Naive thymus-derived CD4-positive, alpha-beta T cell (primary cell): ENCODE measurements around the gene KRT222. TPM values are rescaled to one million over a fixed set of nuclear protein-coding genes. Genes with fewer than 3 reads are reported as not detected.

Experiments
- ATAC-seq: fragments of 150-1000 bp; cut with Tn5 transposase; 2 replicates; pipeline ENCODE4 v1.10.0; 2021; ENCODE audit warnings: mild to moderate bottlenecking, moderate library complexity
- CTCF ChIA-PET: fragments of 350-600 bp; sonication (Branson Sonifier 250); formaldehyde crosslinking; loops from one replicate; lab custom pipeline; 2021; ENCODE audit warnings: antibody characterized with exemption; lab: Charles Lee
- POLR2A ChIA-PET: fragments of 350-600 bp; sonication (Branson Sonifier 250); formaldehyde crosslinking; loops from one replicate; lab custom pipeline; 2021; ENCODE audit warnings: antibody characterized with exemption, inconsistent platforms; lab: Charles Lee
- DNase-seq, 9 donors: peaks; one replicate each; pipeline versions ENCODE4 v3.0.0 to v3.0.0-alpha.2; 2020 to 2022; ENCODE audit warnings: mixed read lengths in 1 of 9
- H3K27ac ChIP-seq: one replicate; pipeline ENCODE4 v1.7.0; 2013; ENCODE audit warnings: mild to moderate bottlenecking, low read depth, low read length, moderate library complexity
- H3K27me3 ChIP-seq, 2 donors: one replicate each; pipeline ENCODE4 v1.7.0; 2013; ENCODE audit warnings: low read length in 2 of 2, mild to moderate bottlenecking in 2 of 2, moderate library complexity in 2 of 2; ENCODE audit not compliant: control insufficient read depth in 2 of 2, insufficient read depth in 2 of 2
- H3K36me3 ChIP-seq, 3 experiments: 1 replicate in 2 of 3; 2 replicates in 1 of 3; pipeline ENCODE4 v1.7.0; 2013; ENCODE audit warnings: low read length in 3 of 3, mild to moderate bottlenecking in 3 of 3, moderate library complexity in 1 of 3; ENCODE audit not compliant: insufficient read depth in 3 of 3, control insufficient read depth in 2 of 3
- H3K4me1 ChIP-seq, 2 donors: one replicate each; pipeline ENCODE4 v1.7.0; 2013; ENCODE audit warnings: low read length in 2 of 2, mild to moderate bottlenecking in 2 of 2, moderate library complexity in 1 of 2; ENCODE audit not compliant: control insufficient read depth in 2 of 2, insufficient read depth in 2 of 2
- H3K4me3 ChIP-seq: 2 replicates; pipeline ENCODE4 v1.7.0; 2013; ENCODE audit warnings: mild to moderate bottlenecking, low read length
- H3K9me3 ChIP-seq, 3 experiments: 1 replicate in 2 of 3; 2 replicates in 1 of 3; pipeline ENCODE4 v1.7.0; 2013; ENCODE audit warnings: low read length in 3 of 3; ENCODE audit not compliant: control insufficient read depth in 2 of 3
- H3K27ac Mint-ChIP-seq, 9 donors: one replicate each; pipeline ENCODE4 v1.8.0; 2020 to 2022; ENCODE audit warnings: mixed read lengths in 9 of 9, mild to moderate bottlenecking in 8 of 9, moderate library complexity in 5 of 9, inconsistent platforms in 2 of 9
- H3K27me3 Mint-ChIP-seq, 5 donors: one replicate each; pipeline ENCODE4 v1.8.0; 2021 to 2022; ENCODE audit warnings: mixed read lengths in 5 of 5, mild to moderate bottlenecking in 1 of 5
- H3K36me3 Mint-ChIP-seq, 5 donors: one replicate each; pipeline ENCODE4 v1.8.0; 2020 to 2022; ENCODE audit warnings: mixed read lengths in 5 of 5, mild to moderate bottlenecking in 3 of 5, inconsistent platforms in 1 of 5
- H3K4me1 Mint-ChIP-seq, 7 donors: one replicate each; pipeline ENCODE4 v1.8.0; 2020 to 2022; ENCODE audit warnings: mixed read lengths in 7 of 7, mild to moderate bottlenecking in 3 of 7, inconsistent platforms in 1 of 7
- H3K4me3 Mint-ChIP-seq, 10 donors: one replicate each; pipeline ENCODE4 v1.8.0; 2020 to 2022; ENCODE audit warnings: mild to moderate bottlenecking in 10 of 10, mixed read lengths in 10 of 10, moderate library complexity in 6 of 10, inconsistent platforms in 2 of 10
- H3K9me3 Mint-ChIP-seq, 11 donors: one replicate each; pipeline ENCODE4 v1.8.0; 2020 to 2022; ENCODE audit warnings: mixed read lengths in 11 of 11, mild to moderate bottlenecking in 4 of 11, inconsistent platforms in 1 of 11, moderate library complexity in 1 of 11
- intact Hi-C, 2 donors: fragments of 100-400 bp; cut with micrococcal nuclease; formaldehyde crosslinking; loops; one replicate each; pipeline ENCODE4 v1.15.1; 2023
- polyA plus RNA-seq, 2 donors: library from polyadenylated mRNA; unstranded; fragments of 300-500 nt; fragmentation: Illumina TruSeq; gene quantifications; one replicate each; pipeline ENCODE4 v1.2.3, GENCODE V29; 2021
- total RNA-seq, 6 experiments: library from RNA in 5 of 6; stranded (reverse) in 5 of 6; gene quantifications; 1 replicate in 5 of 6; 2 replicates in 1 of 6; pipeline ENCODE4 v1.2.3 and lab custom pipeline; 2021 to 2026

KRT222 gene
- total and polyA plus RNA-seq, 7 experiments from 2014 or later, result not detected

DNA sequence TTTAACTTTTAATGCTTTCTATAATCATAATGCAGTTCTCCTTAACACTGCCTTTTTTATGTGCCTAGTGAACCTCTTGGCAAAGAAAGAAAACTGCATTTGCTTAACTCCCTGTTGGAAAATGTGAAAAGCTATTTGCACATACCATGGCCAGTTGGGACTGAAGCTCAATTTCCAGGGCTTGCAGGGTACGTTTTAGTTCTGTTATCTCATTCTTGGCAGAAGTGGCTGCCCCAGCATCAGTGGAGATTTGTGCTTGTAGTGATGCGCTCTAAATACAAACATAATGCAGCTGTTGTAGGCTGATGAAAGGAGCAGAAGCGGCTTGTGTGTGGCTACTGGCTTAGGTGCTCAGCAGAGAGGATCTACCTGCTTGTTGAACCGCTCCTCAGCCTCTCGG, 34.9 kb upstream of the KRT222 start:
- ATAC-seq (no peak), DNase-seq (no peak)
- Histone ChIP-seq H3K27ac (no peak overlapping the region), H3K9me3 (no peaks in the 10 kb centered on the region), H3K4me3 (no peak overlapping the region), H3K4me1 (no peaks in the 10 kb centered on the region), H3K36me3 (no peaks in the 10 kb centered on the region), H3K27me3 (peaks cover 0 to 4% of the 10 kb centered on the region in 2 donors)
- Mint-ChIP-seq H3K4me3 (no peak overlapping the region), H3K27ac (no peak overlapping the region), H3K4me1 (no peaks in the 10 kb centered on the region), H3K9me3 (no peaks in the 10 kb centered on the region), H3K27me3 (peaks cover 8 to 55% (median 36%) of the 10 kb centered on the region in 5 donors), H3K36me3 (no peaks in the 10 kb centered on the region)
- intact Hi-C loops, result no loop called here
- POLR2A ChIA-PET, result interaction anchor here (0.6 kb wide), 1 partner anchor 492 kb away, joined by 3 read pairs; no protein-coding TSS in a partner anchor
- CTCF ChIA-PET, result interaction anchor here (0.7 kb wide), 1 partner anchor 921 kb away, joined by 4 read pairs; no protein-coding TSS in a partner anchor

DNA sequence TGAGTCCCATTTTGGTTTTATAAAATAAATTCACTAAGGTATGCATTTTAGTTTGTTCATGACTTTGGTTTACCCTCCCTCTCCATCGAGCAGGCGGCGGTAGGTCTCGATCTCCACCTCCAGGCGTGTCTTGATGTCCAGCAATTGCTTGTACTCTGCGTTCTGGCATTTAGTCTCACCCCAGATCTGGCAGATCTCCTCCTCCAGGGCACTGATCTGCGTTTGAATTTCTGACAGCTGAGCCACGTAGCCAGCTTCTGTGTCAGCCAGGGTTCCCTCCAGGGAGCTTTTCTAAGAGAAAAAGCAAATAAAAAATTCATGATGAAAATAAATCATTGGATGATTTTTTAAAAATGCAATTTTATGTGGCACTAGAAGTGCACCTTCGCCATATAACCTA, 34.4 kb upstream of the KRT222 start:
- DNase-seq (no peak), ATAC-seq (no peak)
- Mint-ChIP-seq H3K9me3 (no peaks in the 10 kb centered on the region), H3K4me3 (no peak overlapping the region), H3K27me3 (peaks cover 8 to 54% (median 32%) of the 10 kb centered on the region in 5 donors), H3K36me3 (no peaks in the 10 kb centered on the region), H3K27ac (no peak overlapping the region), H3K4me1 (no peaks in the 10 kb centered on the region)
- no peaks in the 10 kb centered on the region for H3K9me3 ChIP-seq
- intact Hi-C loops, result no loop called here
- no peak overlapping the region for H3K27ac ChIP-seq
- no peaks in the 10 kb centered on the region for H3K36me3 ChIP-seq
- H3K4me3 ChIP-seq, result no peak overlapping the region
- H3K4me1 ChIP-seq, result no peaks in the 10 kb centered on the region
- ChIA-PET POLR2A (no interaction called here), CTCF (no interaction called here)
- peaks cover 0 to 4% of the 10 kb centered on the region in 2 donors for H3K27me3 ChIP-seq

DNA sequence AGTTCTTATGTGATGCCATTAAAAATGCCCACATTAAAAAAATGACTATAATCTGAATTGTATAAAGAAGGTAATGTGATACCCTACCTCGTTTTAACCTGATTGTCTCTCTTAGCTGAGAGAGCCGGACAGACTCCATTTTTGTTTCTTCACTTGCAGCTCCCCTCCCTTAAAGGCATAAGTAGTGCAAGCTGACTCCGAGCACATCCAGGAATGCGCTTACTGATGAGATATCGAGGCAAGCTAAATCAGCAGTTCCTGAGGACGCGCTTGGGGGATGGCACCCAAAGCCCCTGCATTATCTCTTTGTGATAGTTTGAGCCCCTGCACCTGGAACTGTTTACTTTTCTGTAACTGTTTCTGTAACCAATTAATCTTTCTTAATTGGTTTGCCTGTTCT, 32.3 kb upstream of the KRT222 start:
- no peaks in the 10 kb centered on the region for H3K4me1 ChIP-seq
- H3K4me3 Mint-ChIP-seq, result no peak overlapping the region
- DNase-seq, result no peak
- no peaks in the 10 kb centered on the region for H3K9me3 ChIP-seq
- no peaks in the 10 kb centered on the region for H3K36me3 ChIP-seq
- peaks cover 0 to 53% (median 26%) of the 10 kb centered on the region in 5 donors for H3K27me3 Mint-ChIP-seq
- H3K9me3 Mint-ChIP-seq, result no peaks in the 10 kb centered on the region
- H3K27ac Mint-ChIP-seq, result no peak overlapping the region
- H3K27ac ChIP-seq, result no peak overlapping the region
- no peak overlapping the region for H3K4me3 ChIP-seq
- no peak for ATAC-seq
- CTCF ChIA-PET, result interaction anchor here (0.7 kb wide), 1 partner anchor 70 kb away, joined by 3 read pairs; no protein-coding TSS in a partner anchor
- no peaks in the 10 kb centered on the region for H3K4me1 Mint-ChIP-seq
- POLR2A ChIA-PET, result interaction anchor here (0.5 to 0.6 kb wide), 2 partner anchors 144 to 304 kb away, joined by 3 read pairs; no protein-coding TSS in a partner anchor
- no peaks in the 10 kb centered on the region for H3K36me3 Mint-ChIP-seq
- intact Hi-C loops, result no loop called here
- H3K27me3 ChIP-seq, result no peaks in the 10 kb centered on the region

DNA sequence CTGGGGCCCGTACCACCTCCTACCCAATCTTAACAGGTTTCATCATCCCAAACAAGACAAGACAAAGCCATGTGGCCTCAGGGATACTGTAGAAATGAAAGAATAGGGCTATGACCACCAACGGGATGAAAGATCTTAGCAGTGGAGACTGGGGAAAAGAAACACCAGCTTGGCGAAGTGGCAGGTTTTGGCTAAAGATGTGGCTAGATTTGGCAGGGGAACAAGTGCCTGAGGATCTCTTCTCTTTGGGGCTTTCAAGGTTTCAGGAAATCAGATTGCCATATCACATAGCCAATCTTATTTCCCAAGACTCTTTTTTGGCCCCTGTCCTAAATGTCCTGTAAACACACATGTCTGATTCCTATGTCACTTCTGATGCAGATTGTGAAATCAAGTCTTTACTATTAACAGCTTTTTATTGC, 31.7 kb upstream of the KRT222 start:
- Histone ChIP-seq H3K4me1 (no peaks in the 10 kb centered on the region), H3K9me3 (no peaks in the 10 kb centered on the region), H3K27me3 (no peaks in the 10 kb centered on the region), H3K36me3 (no peaks in the 10 kb centered on the region), H3K27ac (no peak overlapping the region), H3K4me3 (no peak overlapping the region)
- Mint-ChIP-seq H3K9me3 (no peaks in the 10 kb centered on the region), H3K27ac (no peak overlapping the region), H3K27me3 (peaks cover 0 to 51% (median 30%) of the 10 kb centered on the region in 5 donors), H3K36me3 (no peaks in the 10 kb centered on the region), H3K4me3 (no peak overlapping the region), H3K4me1 (no peaks in the 10 kb centered on the region)
- intact Hi-C loops, result no loop called here
- POLR2A ChIA-PET, result interaction anchor here (0.6 kb wide), 1 partner anchor 145 kb away, joined by 3 read pairs; no protein-coding TSS in a partner anchor
- ATAC-seq (no peak), DNase-seq (no peak)
- CTCF ChIA-PET, result no interaction called here

DNA sequence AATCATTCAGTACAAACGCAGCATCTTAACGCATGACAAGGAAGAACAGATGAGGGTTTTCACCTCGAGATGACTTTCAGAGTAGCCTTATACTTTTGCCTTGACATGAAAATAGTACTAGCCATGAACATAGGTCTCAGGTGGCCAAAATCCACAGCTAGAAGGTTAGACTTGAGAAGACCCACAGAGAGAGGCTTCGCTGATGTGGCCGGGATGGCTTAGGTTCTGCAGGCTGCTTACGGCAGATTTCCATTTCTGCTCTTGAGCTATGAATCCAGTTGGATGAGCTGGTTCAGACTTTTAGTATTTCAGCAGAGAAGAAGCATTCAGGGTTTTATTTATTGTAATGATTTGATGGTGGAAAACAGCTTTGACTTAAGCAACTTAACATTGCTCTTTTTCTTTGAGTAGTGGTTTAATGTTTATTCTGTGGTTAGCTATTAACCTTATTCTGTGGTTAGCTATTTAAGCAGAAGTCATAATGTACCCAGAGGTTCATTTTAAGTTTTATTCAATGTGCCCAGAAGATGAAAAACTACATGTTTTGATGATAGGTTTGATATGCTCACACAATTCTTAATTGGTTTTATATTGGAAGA, 31.0 kb upstream of the KRT222 start:
- Histone ChIP-seq H3K27me3 (no peaks in the 10 kb centered on the region), H3K4me3 (no peak overlapping the region), H3K9me3 (no peaks in the 10 kb centered on the region), H3K4me1 (no peaks in the 10 kb centered on the region), H3K27ac (no peak overlapping the region), H3K36me3 (no peaks in the 10 kb centered on the region)
- no peak for DNase-seq
- Mint-ChIP-seq H3K9me3 (no peaks in the 10 kb centered on the region), H3K4me1 (no peaks in the 10 kb centered on the region), H3K4me3 (no peak overlapping the region), H3K27me3 (peaks cover 0 to 55% (median 34%) of the 10 kb centered on the region in 5 donors), H3K36me3 (no peaks in the 10 kb centered on the region), H3K27ac (no peak overlapping the region)
- ATAC-seq, result no peak
- intact Hi-C loops, result no loop called here
- ChIA-PET POLR2A (no interaction called here), CTCF (interaction anchor here (0.6 kb wide), 1 partner anchor 419 kb away, joined by 3 read pairs; no protein-coding TSS in a partner anchor)

DNA sequence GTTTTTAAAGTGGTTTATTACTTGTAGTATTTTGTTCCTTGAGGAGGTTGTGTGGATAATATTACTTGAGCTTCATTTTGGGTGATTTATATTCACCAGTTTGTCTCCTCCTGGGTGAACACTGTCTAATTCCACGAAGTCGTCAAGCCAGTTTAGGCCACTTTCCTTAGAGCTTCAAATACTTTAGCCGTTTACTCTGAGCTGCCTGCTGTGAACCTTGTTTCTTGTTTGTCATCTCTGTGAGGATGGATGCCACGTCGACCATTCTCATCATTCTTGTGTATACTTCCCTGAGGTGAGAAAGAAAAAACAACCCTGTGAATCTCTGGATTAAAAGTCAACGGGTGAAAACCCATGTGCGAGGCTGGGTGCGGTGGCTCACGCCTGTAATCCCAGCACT, 29.6 kb upstream of the KRT222 start:
- ChIA-PET POLR2A (no interaction called here), CTCF (no interaction called here)
- H3K4me1 Mint-ChIP-seq, result no peaks in the 10 kb centered on the region
- no peaks in the 10 kb centered on the region for H3K36me3 Mint-ChIP-seq
- no peaks in the 10 kb centered on the region for H3K36me3 ChIP-seq
- H3K4me1 ChIP-seq, result no peaks in the 10 kb centered on the region
- H3K27ac Mint-ChIP-seq, result no peak overlapping the region
- no peaks in the 10 kb centered on the region for H3K9me3 ChIP-seq
- no peak overlapping the region for H3K27ac ChIP-seq
- H3K4me3 Mint-ChIP-seq, result no peak overlapping the region
- no peak for ATAC-seq
- DNase-seq, result no peak
- intact Hi-C loops, result no loop called here
- H3K9me3 Mint-ChIP-seq, result no peaks in the 10 kb centered on the region
- no peak overlapping the region for H3K4me3 ChIP-seq
- H3K27me3 ChIP-seq, result no peaks in the 10 kb centered on the region
- H3K27me3 Mint-ChIP-seq, result peaks cover 0 to 59% (median 37%) of the 10 kb centered on the region in 5 donors

DNA sequence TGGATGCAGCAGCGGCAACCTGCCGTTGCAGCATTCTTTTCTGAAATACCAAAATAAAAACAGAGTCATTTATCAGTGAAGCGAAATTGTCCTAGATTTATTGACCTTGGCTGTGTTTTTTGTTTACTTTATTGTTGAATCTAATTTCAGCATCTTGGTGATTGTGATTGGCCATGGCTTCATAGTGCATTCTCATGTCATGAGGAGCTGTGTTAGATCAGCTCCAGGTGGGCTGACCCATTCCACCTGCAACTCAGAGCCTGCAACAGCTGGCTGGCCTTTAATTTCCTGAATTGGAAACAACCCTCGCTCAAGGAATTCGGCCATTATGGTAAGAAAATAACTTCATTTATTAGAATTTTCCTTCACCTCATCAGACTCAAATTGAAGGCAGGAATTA, 22.1 kb upstream of the KRT222 start:
- CTCF ChIA-PET, result no interaction called here
- Mint-ChIP-seq H3K9me3 (no peaks in the 10 kb centered on the region), H3K27ac (no peak overlapping the region), H3K4me1 (no peaks in the 10 kb centered on the region), H3K27me3 (peaks cover 0 to 29% (median 11%) of the 10 kb centered on the region in 5 donors), H3K4me3 (no peak overlapping the region), H3K36me3 (no peaks in the 10 kb centered on the region)
- Histone ChIP-seq H3K27ac (no peak overlapping the region), H3K4me3 (no peak overlapping the region), H3K27me3 (no peaks in the 10 kb centered on the region), H3K36me3 (no peaks in the 10 kb centered on the region), H3K9me3 (no peaks in the 10 kb centered on the region), H3K4me1 (no peaks in the 10 kb centered on the region)
- POLR2A ChIA-PET, result no interaction called here
- DNase-seq (no peak), ATAC-seq (no peak)
- intact Hi-C loops, result no loop called here
